Glomerular visceral epithelial cell (primary cell): ENCODE results near the gene SPEM2.

Source experiments
- DNase-seq: peaks from one replicate; pipeline ENCODE4 v3.0.0-alpha.2; 2016; ENCODE audit errors: extremely low spot score

The SPEM2 gene

DNA sequence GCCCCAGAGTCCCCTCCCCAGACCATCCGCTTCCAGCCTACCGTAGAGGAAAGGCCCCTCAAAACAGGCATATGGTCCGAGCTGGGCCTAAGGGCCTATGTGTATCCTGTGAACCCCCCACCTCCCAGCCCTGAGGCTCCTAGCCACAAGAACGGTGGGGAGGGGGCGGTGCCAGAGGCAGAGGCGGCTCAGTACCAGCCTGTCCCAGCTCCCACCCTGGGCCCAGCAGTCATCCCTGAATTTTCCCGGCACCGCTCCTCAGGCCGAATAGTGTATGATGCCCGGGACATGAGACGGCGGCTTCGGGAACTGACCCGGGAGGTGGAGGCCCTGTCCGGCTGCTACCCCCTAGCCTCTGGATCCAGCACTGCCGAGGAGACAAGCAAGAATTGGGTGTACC, 4.2 kb upstream of the SPEM2 start:
- DNase-seq, result no peak

GRCh38 chr17:7423679-7424078, 1.7 kb upstream of the SPEM2 start:
- no peak for DNase-seq

DNA sequence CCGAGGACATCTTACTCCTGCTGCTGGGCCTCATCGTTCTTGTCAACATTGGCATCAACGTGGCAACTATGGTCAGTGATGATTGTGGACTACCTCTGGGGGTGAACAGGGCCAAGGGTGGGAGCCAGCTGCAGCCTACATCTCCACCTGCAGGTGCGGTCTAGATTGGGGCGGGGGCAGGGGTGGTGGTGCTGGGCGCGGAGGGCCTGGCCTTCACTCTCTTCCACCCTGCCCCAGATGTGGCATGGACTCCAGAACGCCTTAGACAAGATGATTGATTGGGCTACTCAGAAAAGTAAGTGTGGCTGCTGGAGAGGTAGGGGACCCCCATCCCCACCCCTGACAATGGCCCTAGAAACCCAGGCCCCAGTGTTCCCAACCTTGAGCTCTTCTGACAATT, 340 bp downstream of the SPEM2 start:
- DNase-seq, result no peak

DNA sequence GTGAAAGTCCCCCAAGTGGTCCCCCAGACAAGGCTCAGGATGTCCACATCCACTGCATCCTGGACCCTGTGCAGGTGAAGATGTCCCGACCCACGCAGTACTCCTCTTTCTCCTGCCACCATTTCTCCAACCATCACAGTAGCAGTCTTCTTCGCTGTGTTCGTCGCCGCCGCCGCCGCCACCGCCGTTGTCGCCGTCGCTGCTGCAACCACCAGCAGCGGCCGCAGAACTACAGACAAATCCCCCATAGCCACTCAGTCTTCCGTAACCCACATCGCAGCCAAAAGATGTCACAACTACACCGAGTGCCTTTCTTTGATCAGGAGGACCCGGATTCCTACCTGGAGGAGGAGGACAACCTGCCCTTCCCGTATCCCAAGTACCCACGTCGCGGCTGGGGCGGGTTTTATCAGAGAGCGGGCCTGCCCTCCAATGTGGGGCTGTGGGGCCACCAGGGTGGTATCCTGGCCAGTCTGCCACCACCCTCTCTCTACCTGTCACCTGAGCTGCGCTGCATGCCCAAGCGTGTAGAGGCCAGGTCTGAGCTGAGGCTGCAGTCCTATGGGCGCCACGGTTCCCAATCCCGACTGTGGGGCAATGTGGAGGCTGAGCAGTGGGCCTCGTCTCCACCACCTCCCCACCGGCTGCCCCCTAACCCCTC, 917 bp downstream of the SPEM2 start:
- DNase-seq, result no peak

- no peak for DNase-seq
Observed at GRCh38 chr17:7426896-7427489, 1.6 kb downstream of the SPEM2 start.

DNA sequence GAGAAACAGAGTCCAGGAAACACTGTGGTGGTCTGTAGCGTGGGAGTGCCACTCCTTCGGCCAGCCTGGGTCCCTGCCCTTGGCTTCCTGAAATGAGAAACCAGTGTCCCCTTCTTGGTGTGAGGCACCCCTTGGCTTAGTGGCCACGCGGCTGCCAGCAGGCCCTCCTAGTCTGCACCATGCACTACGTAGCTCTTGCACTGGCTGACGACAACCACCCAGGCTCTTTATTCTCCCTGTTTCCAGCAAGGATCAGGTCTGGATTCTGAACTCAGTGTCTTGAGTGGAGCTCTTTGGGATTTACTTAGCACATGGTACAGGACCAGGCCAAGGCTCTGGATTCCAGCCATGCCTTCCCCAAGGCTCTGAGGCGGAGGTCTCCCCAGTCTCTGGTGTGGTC, 2.1 kb downstream of the SPEM2 start:
- no peak for DNase-seq

GRCh38 chr17:7428557-7428956, 3.1 kb downstream of the SPEM2 start, which contains the start of gene SPEM3:
Gene SPEM3 (plus strand): TSS chr17:7428857. CDS start chr17:7428903, 46 bp downstream.
- DNase-seq, result no peak

GRCh38 chr17:7429722-7430121, 4.3 kb downstream of the SPEM2 start:
- no peak for DNase-seq

DNA sequence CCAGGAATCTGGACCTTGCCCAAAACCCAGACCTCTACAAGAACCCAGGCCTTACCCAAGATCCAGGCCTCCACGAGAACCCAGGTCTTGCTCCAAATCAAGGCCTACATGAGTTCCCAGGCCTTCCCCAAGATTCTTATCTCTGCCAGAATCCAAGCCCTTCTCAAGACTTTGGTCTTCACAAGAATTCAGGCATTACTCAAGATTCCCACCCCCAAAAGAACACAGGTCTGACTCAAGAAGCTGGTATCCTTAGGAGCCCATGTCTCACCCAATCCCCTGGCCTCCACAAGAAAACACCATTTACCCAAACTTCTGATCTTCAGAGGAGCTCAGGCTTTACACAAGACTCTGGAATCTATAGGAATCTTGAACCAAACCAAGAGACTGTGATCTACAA, 5.8 kb downstream of the SPEM2 start:
- DNase-seq, result no peak

- no peak for DNase-seq
Observed at GRCh38 chr17:7432296-7432695, 6.9 kb downstream of the SPEM2 start.

GRCh38 chr17:7435676-7436555, 10.5 kb downstream of the SPEM2 start:
- peak; percentile 60 for DNase-seq

- peak; percentile 86 for DNase-seq
Observed at GRCh38 chr17:7436556-7437368, 11.3 kb downstream of the SPEM2 start.

GRCh38 chr17:7437369-7437863, 12.0 kb downstream of the SPEM2 start:
- no peak for DNase-seq

DNA sequence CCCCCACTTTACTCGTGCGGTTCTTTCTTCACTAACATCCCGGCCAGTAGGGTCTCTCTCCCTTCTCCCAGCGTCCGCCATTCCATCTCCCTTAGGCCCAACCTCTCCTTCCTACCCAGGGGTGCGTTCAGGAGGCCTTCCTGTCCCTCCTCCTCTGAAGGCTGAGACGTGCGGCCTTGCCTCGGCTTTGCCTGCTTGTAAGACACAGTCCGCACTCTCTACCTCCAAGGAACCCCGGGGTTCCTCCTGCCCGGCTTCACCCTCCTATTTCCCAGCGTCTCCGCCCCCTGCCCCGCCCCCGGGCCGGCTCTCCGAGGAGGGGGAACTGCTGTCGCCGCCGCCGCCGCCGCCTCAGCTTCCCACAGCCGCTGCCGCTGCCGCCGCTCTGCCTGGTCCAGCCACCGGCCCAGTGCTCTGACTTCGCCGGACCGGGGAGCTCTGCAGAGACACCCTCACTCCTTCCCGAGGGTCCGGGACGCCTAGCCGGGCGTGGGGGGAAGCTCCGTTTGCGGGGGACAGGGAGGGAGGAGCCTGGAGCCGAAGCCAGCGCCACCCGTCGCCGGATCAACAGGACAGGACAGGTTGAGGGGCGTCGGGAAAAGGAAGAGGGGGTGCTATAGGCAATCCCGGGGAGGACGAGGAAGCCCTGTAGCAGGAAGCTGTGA, 12.7 kb downstream of the SPEM2 start:
- no peak for DNase-seq

GRCh38 chr17:7438656-7439460, 13.4 kb downstream of the SPEM2 start:
- DNase-seq, result no peak

DNA sequence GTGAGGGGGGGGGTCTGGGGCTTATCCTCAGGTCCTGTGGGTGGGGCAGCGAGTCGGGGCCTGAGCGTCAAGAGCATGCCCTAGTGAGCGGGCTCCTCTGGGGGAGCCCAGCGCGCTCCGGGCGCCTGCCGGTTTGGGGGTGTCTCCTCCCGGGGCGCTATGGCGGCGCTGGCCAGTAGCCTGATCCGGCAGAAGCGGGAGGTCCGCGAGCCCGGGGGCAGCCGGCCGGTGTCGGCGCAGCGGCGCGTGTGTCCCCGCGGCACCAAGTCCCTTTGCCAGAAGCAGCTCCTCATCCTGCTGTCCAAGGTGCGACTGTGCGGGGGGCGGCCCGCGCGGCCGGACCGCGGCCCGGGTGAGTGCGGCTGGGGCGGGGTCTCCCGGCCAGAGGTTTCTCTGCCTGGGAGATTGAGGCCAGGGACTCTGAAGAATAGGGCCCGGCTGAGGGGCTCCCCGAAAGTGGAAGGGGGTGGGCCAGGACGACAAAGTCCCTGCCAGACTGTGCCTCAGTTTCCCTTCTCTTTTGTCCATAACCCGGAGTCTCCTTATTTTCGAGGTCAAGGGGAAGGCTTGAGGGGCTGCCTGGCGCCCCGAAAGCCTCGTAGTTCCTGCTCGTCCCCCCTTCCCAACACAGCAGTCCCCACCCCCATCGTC, 14.2 kb downstream of the SPEM2 start, which contains the start of gene FGF11:
Gene FGF11, plus strand, starts transcription at position 51 of the 651 bp plus-strand sequence. Its CDS starts 109 bp downstream, at position 160.
- DNase-seq, result no peak

DNA sequence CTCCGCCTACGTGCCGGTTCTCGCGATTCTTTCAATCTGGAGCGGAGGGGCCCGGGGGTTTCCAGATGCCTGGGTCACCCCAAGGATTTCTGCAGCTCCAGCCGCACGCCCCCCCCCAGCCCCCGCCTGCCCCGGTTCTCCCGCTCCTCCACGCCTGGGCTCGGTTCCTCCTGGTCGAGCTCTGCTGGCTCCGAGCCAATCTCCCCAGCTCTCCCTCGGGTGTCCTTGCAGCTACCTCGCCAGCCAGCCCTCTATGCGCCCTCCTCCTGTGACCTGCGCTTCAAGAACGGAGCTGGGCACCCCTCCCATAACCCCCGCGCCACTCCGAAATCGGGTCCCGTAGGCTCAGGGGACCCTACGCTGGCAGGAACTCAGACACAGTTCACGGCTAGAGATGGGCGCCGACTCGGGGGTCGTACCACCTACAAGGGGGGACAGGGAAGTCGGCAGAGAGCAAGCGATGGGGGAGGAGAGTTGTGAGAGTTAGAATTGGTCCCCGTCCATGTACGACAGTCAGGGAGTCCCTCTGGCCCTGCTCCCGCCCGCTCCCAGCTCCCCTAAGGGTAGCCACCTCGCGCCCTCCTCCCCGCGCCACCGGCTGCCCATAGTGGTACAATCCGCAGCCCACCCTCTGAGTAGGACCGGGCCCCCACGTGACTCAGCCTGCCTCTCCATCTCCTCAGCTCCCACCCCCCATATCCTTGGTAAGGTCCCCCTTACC, 14.9 kb downstream of the SPEM2 start:
- DNase-seq, result peak; percentile 71

GRCh38 chr17:7440834-7441195, 15.4 kb downstream of the SPEM2 start:
- DNase-seq, result peak; percentile 71

- DNase-seq, result no peak
Observed at GRCh38 chr17:7441266-7441665, 15.8 kb downstream of the SPEM2 start.
